Stimulated activated CD4-positive, alpha-beta T cell treated with anti-CD3 and anti-CD28 coated beads, Interleukin-4, amount 100 ng/mL, for 24 hours (primary cell): ENCODE measurements around the gene RBBP8.

Source experiments
- DNase-seq: peaks from one replicate; pipeline ENCODE4 v3.0.0-alpha.2; 2020

Gene RBBP8

GRCh38 chr18:23012249-23012648 lies 79.1 kb downstream of the RBBP8 start:
- no peak for DNase-seq

- DNase-seq: no peak
These were observed 87.6 kb downstream of the RBBP8 start for GRCh38 chr18:23020555-23021294.

GRCh38 chr18:23021623-23022022 lies 88.5 kb downstream of the RBBP8 start:
- DNase-seq: no peak

- DNase-seq: no peak
These were observed 99.0 kb downstream of the RBBP8 start for GRCh38 chr18:23032030-23032582.

- no peak for DNase-seq
These were observed 99.9 kb downstream of the RBBP8 start for GRCh38 chr18:23033056-23033455.

DNA sequence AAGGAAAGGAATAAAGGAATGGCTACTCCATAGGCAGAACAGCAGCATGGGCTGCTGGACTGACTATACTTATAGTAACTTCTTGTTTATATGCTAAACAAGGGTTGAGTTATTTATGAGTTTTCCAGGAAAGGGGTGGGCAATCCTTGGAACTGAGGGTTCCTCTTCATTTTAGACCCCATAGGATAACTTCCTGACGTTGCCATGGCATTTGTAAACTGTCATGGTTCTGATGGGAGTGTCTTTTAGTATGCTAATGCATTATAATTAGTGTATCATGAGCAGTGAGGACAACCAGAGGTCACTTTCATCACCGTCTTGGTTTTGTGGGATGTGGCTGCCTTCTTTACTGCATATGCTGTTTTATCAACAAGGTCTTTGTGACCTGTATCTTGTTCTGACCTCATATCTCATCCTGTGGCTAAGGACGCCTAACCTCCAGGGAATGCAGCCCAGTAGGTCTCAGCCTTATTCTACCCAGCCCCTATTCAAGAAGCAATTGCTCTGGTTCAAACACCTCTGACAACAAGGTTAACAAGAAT lies 103.6 kb downstream of the RBBP8 start:
- no peak for DNase-seq

DNA sequence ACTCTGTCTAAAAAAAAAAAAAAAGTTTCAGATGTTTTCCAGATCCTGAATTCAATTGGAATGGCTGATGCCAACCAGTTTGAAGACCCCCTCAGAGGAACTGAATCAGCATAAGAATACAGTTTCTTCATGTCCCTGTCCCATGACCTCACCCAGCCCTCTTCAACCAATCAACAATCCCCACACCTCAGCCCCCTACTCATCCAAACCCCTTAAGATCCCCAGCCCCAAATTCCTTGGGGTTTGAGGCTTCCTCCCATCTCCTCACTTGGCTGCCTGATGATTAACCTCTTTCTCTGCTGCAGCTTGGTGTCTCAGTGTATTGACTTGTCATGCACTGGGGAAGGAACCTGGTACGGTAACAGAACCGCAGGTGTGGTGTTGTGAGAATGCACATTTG lies 104.5 kb downstream of the RBBP8 start:
- DNase-seq: no peak

GRCh38 chr18:23038712-23039111 lies 105.6 kb downstream of the RBBP8 start:
- no peak for DNase-seq

DNA sequence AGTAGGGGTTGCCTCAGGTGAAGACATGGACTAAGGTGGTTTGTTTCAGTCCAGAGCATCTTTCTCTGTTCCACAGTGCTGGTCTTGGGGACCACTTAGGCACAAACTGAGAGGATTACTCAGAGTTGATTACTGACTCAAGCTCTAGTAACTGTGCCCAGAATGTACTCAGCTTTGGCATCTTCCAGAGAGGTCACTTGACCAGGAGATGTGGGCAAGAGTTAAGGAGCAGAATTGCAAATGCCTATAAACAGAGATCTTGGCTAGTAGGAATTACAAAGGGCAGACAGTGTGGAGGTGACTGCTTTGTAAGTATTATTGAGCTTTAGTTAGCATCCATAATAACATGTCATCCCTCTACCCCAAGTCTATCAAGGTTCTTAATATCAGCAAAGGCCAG lies 109.0 kb downstream of the RBBP8 start:
- DNase-seq: no peak

DNA sequence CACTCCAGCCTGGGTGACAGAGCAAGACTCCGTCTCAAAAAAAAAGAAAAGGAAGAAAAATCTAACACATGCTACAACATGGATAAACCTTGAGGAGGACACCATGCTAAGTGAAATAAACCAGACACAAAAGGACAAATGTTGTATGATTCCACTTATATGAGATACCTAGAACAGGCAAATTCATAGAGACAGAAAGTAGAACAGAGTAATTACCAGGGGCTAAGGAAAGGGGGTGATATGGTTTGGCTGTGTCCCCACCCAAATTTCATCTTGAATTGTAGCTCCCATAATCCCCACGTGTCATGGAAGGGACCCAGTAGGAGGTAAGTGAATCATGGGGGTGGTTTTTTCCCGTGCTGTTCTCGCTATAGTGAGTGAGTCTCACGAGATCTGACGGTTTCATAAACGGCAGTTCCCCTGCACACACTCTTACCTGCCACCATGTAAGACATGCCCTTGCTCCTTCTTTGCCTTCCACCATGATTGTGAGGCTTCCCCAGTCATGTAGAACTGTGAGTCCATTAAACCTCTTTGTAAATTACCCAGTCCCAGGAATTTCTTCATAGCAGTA lies 110.8 kb downstream of the RBBP8 start:
- DNase-seq: no peak

GRCh38 chr18:23049698-23050373 lies 116.7 kb downstream of the RBBP8 start:
- no peak for DNase-seq

GRCh38 chr18:23053776-23054457 lies 120.8 kb downstream of the RBBP8 start:
- no peak for DNase-seq

- DNase-seq: no peak
These were observed 121.4 kb downstream of the RBBP8 start for GRCh38 chr18:23054553-23054952.

- no peak for DNase-seq
These were observed 123.2 kb downstream of the RBBP8 start for GRCh38 chr18:23056315-23056714.

GRCh38 chr18:23057096-23057495 lies 124.0 kb downstream of the RBBP8 start:
- DNase-seq: no peak

DNA sequence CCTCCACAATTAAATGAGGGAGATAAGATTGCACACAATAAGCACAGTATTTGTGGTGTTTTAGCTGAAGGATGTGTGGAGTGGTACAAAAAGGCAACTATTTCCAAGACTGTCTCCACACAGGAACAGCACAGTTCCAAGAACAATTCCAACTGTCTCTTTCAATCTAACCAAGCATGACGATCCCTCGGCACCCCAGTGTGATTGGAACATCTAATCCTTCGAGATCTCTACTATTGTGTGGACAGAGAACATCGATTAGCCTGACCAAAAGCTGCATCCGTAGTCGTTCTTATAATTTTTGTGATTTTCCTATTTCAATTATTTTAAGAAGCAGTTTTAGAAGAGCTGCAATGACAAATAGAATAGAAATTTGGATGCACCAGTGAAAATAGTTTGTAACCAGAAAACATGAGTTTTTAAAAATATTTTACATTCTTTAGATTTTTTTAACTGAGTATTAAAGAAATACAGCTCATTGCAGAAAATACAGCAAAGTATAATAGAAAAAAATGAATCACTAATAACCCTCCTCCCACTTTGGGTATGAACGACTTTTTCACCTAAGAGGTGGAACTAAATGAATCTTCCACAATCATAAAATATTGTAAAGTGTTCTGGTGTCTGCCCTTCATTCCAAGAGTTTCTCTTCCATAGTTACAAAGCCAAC lies 125.8 kb downstream of the RBBP8 start:
- DNase-seq: no peak

DNA sequence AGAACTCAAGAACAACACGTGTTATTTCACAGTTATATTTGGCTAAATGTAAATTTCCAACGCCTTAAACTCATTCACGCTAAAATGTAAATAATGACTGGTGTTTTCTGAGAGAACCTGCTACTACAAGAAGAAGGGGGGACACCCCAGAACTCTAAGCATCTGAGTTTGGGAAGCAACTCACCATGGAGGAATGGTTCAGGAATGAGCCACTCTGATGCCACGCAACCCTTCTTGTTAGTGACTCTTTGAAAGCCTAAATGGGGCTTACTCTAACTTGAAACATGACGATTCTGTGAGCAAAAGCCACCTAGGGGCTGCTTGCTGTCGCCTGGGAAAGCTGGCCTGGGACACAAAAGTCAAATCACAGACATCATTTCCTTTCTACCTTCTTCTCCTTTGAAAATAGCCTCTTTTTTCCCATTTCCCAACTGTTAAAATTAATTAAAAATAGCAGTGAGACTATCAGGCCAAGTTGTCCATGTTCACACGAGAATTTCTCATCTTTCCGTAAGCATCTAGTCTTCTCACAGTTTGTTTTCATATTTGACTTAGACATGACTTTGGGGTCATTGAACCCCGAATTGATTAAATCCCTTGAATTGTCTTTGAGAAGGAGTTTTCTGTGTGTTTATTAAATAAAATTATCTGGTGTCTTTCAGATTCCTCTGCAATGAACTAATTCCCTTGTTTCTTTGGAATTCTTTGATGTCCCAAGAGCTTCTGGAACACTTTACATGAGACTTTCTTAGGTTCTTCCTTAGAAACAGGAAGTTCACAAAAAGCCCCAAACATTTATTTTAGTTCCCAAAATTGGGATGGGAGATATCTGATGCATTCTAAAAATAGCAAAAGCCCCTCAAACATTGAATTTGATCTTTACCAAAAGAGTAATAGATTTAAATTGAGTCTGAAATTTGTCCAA lies 126.7 kb downstream of the RBBP8 start:
- no peak for DNase-seq

DNA sequence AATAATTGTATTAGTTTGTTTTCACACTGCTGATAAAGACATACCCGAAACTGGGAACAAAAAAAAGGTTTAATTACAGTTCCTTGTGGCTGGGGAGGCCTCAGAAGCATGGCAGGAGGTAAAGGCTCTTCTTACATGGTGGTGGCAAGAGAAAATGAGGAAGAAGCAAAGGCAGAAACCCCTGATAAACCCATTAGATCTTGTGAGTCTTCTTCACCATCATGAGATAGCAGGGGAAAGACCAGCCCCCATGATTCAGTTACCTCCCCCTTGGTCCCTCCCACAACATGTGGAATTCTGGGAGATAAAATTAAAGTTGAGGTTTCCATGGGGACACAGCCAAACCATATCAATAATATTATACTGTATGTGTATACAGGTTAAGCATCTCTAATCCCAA lies 128.9 kb downstream of the RBBP8 start:
- DNase-seq: no peak

DNA sequence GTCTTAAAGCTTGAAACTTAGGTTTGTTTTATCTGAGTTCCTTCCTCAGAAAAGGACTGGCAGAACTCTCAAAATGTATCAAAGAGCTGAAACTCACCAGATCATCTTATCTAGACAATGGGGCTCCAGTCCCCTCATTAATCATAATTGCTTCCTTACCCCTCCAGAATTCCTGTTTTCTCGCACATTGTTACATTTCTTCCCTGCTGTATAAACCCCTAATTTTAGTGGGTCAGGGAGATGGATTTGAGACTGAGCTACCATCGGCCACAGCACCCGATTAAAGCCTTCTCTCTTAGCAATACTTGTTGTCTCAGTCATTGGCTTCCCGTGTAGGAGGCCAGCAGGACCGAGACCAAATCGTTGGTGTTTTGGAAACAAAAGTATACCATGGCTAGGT lies 130.4 kb downstream of the RBBP8 start:
- DNase-seq: no peak

DNA sequence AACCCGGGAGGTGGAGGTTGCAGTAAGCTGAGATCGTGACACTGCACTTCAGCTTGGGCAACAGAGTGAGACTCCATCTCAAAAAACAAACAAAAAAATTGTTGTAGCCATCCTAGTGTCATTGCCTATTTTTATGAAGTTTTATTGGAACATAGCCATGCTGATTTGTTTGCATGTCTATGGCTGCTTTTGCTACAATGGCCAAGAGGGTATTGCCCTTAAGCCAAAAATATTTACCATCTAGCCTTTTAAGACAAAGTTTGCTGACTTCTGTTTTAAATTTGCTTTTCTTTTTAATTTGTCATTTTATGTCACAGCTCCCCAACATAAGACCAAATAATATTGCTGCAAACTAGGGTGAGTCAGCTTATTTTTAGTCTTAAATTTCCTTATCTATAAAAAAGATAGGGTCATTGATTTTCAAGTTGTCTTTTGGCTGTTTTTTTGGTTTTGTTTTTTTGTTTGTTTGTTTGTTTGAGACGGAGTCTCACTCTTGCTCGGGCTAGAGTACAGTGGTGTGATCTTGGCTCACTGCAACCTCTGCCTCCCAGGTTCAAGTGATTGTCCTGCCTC lies 132.2 kb downstream of the RBBP8 start:
- DNase-seq: no peak

GRCh38 chr18:23066060-23066459 lies 132.9 kb downstream of the RBBP8 start:
- DNase-seq: no peak
